Calu3 (cell line): Measurements from ENCODE around the gene RNF39. TPM values are rescaled to one million over a fixed set of nuclear protein-coding genes. Genes with fewer than 3 reads are reported as not detected.
A peak's percentile ranks its signal among the peaks of the same experiment; 100 is the strongest.

Experiments
- BruUV-seq: library from RNA; stranded (reverse); fragments of 400-500 nt; replicated peaks from 2 replicates; lab custom pipeline; 2021; lab: Mats Ljungman, UMichigan
- CTCF ChIA-PET: fragments of 300-600 bp; sonication (Branson Sonifier 250); formaldehyde crosslinking; loops from one replicate; lab custom pipeline; 2022; ENCODE audit warnings: antibody characterized with exemption; lab: Charles Lee
- DNase-seq: peaks from one replicate; pipeline ENCODE4 v3.0.0; 2022
- H3K27ac Mint-ChIP-seq: one replicate; pipeline ENCODE4 v1.8.0; 2022; ENCODE audit warnings: mixed read lengths; ENCODE audit not compliant: unreplicated experiment
- H3K27me3 Mint-ChIP-seq: one replicate; pipeline ENCODE4 v1.8.0; 2022; ENCODE audit warnings: mixed read lengths; ENCODE audit not compliant: unreplicated experiment
- H3K36me3 Mint-ChIP-seq: one replicate; pipeline ENCODE4 v1.8.0; 2022; ENCODE audit warnings: mild to moderate bottlenecking, moderate library complexity, mixed read lengths; ENCODE audit not compliant: insufficient read depth, unreplicated experiment
- H3K4me1 Mint-ChIP-seq: one replicate; pipeline ENCODE4 v1.8.0; 2022; ENCODE audit warnings: mild to moderate bottlenecking, low read depth, mixed read lengths; ENCODE audit not compliant: unreplicated experiment
- H3K4me3 Mint-ChIP-seq: one replicate; pipeline ENCODE4 v1.8.0; 2022; ENCODE audit warnings: mild to moderate bottlenecking, low read depth, moderate library complexity, mixed read lengths; ENCODE audit not compliant: unreplicated experiment
- H3K9me3 Mint-ChIP-seq: one replicate; pipeline ENCODE4 v1.8.0; 2022; ENCODE audit warnings: low read depth, mixed read lengths; ENCODE audit not compliant: unreplicated experiment
- CTCF ChIP-seq: fragments of 200-600 bp; IDR thresholded peaks from one replicate; pipeline ENCODE4 v1.8.0; 2022; ENCODE audit warnings: antibody characterized with exemption; ENCODE audit not compliant: unreplicated experiment
- intact Hi-C: fragments of 100-400 bp; cut with micrococcal nuclease; formaldehyde crosslinking; loops from one replicate; pipeline ENCODE4 v1.10.0; 2022; ENCODE audit not compliant: unreplicated experiment
- total RNA-seq: library from RNA; stranded (reverse); gene quantifications from 2 replicates; pipeline ENCODE4 v1.2.3, GENCODE V29; 2022

Gene RNF39
- total RNA-seq, 1 experiment from 2014 or later = 1.3 TPM

DNA sequence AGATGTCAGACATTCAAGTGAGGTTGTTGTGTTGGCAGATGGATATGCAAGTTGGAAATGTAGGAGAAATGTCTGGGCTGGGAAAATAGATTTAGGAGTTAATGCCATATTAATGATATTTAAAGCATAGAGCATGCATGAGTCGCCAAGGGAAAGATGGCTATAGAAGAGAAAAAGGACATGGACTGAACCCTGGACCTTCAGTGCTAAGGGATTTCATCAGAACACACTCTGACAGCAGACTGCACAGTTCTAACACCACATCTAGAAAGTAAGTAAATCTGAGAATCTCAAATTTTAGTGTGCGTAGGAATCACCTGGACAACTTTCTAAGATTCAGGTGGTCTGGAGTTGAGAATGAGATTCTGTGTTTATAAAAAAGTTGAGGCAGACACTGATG, 31.8 kb downstream of the RNF39 start:
- intact Hi-C loops = no loop called here
- H3K27me3 Mint-ChIP-seq = no peaks in the 10 kb centered on the region
- no peaks in the 10 kb centered on the region for H3K36me3 Mint-ChIP-seq
- CTCF ChIA-PET = interaction anchor here (0.9 kb wide), 1 partner anchor 59 kb away, joined by 3 read pairs; no protein-coding TSS in a partner anchor
- no TSS peak for BruUV-seq
- no peak overlapping the region for H3K4me3 Mint-ChIP-seq
- peaks cover 30% of the 10 kb centered on the region for H3K4me1 Mint-ChIP-seq
- no peaks in the 10 kb centered on the region for H3K9me3 Mint-ChIP-seq
- no peak overlapping the region for H3K27ac Mint-ChIP-seq
- TF ChIP-seq CTCF = no peak
- no peak for DNase-seq

DNA sequence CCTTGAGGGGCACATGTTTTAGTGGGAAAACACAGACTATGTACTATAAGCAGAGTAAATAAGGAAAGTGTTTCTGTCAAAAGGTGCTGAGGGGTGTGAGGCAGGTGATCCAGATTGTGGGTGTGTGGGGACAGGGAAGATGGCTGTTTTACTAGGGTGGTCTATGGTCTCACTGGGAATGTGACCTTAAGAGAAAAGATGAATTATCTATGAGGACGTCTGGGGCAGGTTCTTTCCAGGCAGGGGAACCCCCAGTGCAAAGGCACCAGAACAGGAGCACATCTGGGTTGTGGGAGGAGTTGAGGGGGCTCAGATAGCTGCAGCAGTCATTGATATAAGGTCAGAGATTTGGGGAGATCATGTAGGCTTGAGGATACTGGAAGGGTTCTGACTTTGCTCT, 32.7 kb downstream of the RNF39 start:
- CTCF ChIA-PET = interaction anchor here (0.7 kb wide), 1 partner anchor 87 kb away, joined by 3 read pairs; no protein-coding TSS in a partner anchor
- no peak for DNase-seq
- no peaks in the 10 kb centered on the region for H3K27me3 Mint-ChIP-seq
- TF ChIP-seq CTCF = no peak
- H3K4me1 Mint-ChIP-seq = peaks cover 30% of the 10 kb centered on the region
- intact Hi-C loops = no loop called here
- no peaks in the 10 kb centered on the region for H3K9me3 Mint-ChIP-seq
- no peak overlapping the region for H3K4me3 Mint-ChIP-seq
- peak overlapping the region; percentile 2 for H3K27ac Mint-ChIP-seq
- no TSS peak for BruUV-seq
- no peaks in the 10 kb centered on the region for H3K36me3 Mint-ChIP-seq

DNA sequence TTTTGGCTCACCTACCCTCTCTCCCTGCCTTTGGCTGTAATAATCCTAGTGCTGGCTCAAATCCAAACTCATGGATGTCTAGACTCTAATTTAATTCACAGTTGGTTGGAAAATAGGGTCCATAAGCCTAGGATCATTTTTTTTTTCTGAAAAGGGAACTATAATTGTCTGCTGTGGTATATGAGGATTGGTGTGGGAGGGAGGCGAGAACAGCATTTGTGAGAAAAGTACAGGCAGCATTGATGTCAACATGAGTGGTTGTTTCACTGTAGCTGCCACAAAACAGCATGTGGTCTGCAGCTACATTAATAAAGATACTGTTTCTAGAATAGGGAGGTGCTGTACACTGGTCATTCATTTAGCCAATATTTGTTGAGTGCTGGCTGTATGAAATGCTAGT, 33.1 kb downstream of the RNF39 start:
- H3K4me3 Mint-ChIP-seq = no peak overlapping the region

GRCh38 chr6:30041821-30042220, 33.7 kb downstream of the RNF39 start:
- H3K27ac Mint-ChIP-seq = no peak overlapping the region
- H3K27me3 Mint-ChIP-seq = no peaks in the 10 kb centered on the region

More for the DNA sequence above, 33.1 kb downstream of the RNF39 start:
- Mint-ChIP-seq H3K27me3 (no peaks in the 10 kb centered on the region), H3K4me1 (peaks cover 30% of the 10 kb centered on the region), H3K27ac (peak overlapping the region; percentile 2), H3K36me3 (no peaks in the 10 kb centered on the region), H3K9me3 (no peaks in the 10 kb centered on the region)
- BruUV-seq = no TSS peak
- intact Hi-C loops = no loop called here
- no peak for TF ChIP-seq CTCF
- CTCF ChIA-PET = interaction anchor here (0.7 kb wide), 1 partner anchor 87 kb away, joined by 3 read pairs; no protein-coding TSS in a partner anchor
- DNase-seq = no peak

More at GRCh38 chr6:30041821-30042220, 33.7 kb downstream of the RNF39 start:
- DNase-seq = no peak
- Mint-ChIP-seq H3K9me3 (no peaks in the 10 kb centered on the region), H3K4me1 (peaks cover 30% of the 10 kb centered on the region), H3K4me3 (no peak overlapping the region), H3K36me3 (no peaks in the 10 kb centered on the region)
- intact Hi-C loops = no loop called here
- CTCF ChIA-PET = no interaction called here
- no peak for TF ChIP-seq CTCF
- no TSS peak for BruUV-seq
